ENCODE results near the gene AMDHD2.
A peak's percentile ranks its signal among the peaks of the same experiment; 100 is the strongest.

The AMDHD2 gene

DNA sequence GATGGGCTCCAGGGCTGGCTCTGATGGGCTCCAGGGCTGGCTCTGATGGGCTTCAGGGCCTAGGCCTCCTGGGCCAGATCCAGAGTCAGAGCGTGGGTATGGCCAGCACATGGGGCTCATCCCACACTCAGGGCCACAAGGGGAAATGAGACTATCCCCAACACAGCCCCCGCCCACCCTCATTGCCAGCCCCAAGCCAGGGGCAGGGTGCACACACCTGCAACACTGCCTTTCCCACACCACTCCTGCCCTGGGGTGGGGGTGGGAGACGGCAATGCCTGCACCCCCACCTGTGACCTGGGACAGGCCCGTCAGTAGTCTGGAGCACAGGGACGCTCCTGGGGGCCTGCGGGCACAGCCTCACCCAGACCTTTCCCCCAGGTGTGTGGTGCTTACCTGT is 20.7 kb upstream of the AMDHD2 start:
- no peak for DNase-seq (ENCODE audit: low read depth in 2 of 2)

DNA sequence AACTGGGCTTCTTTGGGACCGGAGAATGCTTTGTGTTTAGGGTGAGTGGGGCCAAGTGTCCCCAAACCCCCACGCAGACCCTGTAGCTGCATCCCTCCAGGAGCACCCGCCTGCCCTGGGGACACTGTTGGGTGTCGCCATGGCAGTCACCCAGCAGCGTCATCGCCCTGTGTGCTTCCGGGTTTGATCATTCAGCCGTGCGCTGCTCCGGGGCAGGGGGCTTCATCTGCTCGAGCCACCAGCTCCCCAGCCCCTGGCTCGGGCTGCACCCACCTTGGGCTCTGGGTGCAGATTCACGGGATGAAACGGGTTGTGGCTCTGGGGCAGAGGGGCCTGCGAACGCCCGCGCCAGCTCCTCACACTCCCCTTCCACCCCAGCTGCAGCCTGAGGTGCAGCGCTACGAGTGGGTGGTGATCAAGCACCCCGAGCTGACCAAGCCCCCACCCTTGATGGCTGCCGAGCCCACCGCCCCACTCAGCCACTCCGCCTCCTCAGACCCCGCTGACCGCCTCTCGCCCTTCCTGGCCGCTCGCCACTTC is 20.2 kb upstream of the AMDHD2 start:
- no peak for DNase-seq (ENCODE audit: low read depth in 2 of 2)

DNA sequence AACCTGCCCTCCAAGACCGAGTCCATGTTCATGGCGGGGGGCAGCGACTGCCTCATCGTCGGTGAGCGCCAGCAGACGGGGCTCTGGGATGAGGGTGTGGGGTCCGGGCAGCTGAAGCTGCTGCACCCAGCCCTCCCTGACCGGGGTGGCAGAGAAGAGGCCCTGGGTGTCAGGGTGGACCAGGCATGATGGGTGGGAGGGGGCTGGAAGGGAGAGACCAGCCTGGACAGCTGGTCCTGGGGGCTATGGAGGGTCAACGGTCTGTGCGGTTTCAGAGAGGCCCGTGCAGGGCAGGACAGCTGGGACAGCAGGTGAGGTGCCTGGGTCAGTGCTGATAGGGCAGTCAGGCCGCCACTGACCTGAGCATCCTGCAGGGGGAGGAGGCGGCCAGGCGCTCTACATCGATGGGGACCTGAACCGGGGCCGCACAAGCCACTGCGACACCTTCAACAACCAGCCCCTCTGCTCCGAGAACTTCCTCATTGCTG is 19.7 kb upstream of the AMDHD2 start:
- no peak for DNase-seq (ENCODE audit: low read depth in 2 of 2)

DNA sequence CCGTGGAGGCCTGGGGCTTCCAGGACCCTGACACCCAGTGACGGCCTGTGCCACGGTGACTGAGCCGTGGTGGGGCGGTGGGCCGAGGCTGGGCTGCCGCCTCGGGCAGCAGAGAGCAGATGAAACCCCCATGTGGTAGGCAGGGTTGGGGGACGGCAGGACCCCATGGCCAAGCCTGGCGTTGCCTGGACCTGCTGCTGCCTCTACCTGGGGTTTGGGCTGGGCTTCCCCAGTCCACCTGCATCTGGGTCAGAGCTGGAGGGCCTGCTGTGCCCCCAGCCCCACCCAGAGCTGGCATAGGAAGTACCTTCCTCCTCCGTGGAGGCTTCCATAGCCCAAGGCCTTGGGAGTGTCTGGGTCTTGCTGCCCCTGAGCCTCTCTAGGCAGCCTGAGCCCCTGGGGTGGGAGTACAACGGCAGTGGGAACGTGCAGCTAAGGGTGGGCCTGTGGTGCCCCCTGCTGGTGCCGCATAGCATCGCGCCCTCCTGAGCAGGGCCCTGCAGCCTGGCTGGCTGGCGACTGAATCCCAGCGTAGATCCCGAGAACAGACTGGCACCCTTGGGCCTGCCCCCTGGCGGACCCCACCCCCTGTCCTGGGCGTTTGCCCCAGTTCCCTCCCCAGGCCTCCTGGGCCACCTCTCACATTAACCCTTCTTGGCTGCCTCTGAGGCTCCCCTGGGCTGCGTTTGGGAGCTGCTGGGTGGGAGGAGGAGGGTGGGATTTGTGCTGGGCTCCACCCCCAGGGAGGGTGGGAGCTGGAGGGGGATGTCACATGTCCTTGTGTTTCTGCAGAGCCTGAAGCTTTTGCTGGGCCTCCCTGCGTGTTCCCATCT is 19.0 kb upstream of the AMDHD2 start:
- DNase-seq (ENCODE audit: low read depth in 2 of 2), result peak in 1 of 2 experiments; percentile 24

DNA sequence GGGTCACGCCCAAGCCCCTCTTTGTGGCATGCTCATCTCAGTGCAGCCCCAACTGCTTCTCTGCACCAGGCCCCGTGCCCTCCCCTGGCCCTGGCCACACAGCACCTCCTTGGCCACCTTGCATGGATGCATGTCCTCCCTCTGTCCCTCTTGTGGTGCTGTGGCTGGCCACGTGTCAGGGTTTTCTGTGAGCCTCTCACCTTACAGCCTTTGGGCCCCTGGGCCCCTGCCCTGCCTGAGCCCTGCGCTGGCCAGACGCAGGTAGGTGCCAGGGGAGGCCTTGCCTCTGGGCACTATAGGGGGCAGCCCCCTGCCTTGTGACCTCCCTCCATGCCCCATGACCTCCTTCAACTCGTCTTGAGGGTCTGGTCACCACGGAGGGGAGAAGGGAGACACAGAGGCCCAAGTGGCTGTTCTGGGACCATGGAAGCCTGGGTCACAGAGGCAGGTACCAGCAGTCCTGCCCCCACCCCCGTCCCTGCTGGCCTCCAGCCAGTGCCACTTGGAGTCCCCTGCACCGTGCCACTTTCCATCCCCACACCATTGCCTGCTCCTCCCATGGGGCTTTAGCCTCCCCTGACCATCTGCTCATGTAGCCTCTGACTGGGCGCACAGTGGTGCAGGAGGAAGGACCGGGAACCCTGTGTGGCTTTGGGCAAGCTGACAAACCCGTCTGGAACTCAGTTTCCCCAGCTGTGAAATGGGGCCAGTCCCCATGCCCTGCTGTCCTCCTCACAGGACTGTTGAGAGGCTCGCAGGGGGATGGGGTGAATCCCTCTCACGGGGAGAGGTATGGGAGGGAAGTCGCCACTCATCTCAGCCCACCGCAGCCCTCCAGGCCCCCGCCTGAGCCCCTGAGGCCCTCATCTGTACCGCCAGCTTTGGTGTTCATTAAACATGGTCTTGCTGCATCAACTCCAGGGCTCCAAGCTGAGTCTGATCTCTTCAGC is 17.9 kb upstream of the AMDHD2 start:
- no peak for DNase-seq (ENCODE audit: low read depth in 2 of 2)

DNA sequence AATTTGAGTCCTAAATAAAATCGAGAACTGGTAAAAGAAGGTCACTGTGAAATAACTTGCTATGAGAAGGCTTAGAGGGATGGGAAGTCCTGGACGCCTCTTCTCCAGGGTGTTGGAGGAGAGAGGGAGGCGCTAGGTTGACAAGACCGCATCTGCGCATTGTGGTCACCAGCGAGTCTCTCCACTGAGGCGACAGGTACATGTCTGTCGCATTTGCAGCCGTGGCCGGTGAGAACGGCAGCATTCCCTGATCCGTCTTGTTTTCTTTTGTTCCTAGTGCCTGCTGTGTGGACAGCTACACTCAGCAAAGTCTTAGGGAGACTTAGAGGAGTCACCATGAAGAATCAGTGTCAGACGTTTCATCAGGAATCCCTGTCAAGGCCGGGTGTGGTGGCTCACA is 14.5 kb upstream of the AMDHD2 start:
- no peak for DNase-seq (ENCODE audit: low read depth in 2 of 2)

DNA sequence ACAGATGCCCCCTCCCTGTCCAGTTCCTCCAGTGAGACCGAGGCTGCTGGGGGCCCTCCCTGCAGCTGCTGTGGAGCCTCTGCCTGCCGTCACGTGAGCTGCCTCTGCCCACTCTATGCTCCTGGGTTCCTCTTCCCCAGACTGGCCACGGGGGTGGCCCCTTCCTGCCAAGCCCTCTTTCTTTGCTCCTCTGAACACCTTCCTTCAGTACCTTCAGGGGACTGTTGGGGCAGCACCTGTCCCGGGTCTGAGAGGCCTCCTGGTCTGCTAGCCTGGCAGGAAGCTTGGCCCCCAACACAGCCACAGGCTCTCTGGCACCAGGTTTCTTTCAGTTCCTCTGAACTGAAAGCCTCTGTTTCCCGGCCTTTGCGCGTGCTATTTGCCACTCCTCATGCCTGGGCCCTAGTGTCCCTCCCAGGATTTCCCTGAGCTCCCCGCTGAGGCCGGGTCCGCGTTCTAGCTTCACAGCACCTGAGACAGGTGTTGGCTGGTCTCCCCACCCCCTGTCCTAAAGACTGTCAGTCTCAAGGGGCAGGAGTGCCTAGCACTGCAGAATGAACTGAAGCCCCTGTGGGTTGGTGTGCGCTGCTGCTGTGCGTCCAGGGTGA is 13.0 kb upstream of the AMDHD2 start:
- no peak for DNase-seq (ENCODE audit: low read depth in 2 of 2)

DNA sequence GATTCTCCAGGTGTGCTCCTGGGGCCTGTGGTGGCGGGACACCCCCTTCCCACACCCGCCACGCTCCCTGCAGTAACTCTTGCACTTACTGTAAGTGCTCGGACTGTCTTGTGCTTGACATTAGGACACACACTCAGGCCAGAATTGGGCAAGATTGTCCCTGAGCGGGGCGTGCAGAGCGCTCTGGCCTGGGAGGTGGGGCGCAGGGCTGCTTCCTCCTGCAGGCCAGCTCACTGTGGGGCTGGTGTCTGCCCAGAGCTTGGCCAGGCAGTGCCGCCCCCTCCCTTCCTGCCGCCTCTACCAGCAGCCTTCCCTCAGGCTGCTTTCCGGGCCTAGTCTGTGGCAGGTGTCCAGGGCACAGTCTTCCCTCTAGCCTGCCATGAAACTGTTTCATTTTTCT is 12.5 kb upstream of the AMDHD2 start:
- DNase-seq (ENCODE audit: low read depth in 2 of 2), result no peak

DNA sequence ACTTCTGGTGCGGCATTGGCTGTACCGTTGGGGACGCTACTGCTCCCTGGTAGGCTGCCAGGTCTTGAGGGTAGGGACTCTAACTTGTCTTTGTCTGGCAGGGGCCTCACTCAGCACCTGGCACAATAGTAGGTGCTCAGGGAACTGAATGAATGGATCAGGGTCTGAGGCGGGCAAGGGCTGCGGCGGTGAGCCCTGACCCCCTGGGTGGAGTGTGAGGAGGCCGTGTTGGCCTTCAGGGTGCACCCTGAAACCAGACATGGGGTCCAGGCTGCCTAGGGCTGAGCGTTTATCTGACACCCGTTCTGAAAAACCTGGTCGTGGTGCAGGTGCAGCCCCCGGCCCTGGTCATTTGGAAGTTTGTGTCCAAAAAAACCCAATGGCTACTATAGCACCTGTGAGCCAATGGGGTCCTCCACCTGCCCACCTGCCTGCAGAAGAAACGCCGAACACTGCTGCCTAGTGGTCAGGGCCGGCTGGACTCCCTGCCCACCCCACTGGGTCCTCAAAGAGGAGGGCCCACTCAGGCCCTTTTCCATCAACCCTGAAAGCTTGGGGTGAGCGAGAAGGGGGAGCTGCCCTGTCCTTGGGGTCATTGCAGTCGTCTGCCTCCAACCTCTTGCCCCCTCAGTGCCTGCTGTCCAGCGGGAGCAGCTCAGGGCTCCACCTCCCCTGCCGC is 11.3 kb upstream of the AMDHD2 start:
- no peak for DNase-seq (ENCODE audit: low read depth in 2 of 2)

DNA sequence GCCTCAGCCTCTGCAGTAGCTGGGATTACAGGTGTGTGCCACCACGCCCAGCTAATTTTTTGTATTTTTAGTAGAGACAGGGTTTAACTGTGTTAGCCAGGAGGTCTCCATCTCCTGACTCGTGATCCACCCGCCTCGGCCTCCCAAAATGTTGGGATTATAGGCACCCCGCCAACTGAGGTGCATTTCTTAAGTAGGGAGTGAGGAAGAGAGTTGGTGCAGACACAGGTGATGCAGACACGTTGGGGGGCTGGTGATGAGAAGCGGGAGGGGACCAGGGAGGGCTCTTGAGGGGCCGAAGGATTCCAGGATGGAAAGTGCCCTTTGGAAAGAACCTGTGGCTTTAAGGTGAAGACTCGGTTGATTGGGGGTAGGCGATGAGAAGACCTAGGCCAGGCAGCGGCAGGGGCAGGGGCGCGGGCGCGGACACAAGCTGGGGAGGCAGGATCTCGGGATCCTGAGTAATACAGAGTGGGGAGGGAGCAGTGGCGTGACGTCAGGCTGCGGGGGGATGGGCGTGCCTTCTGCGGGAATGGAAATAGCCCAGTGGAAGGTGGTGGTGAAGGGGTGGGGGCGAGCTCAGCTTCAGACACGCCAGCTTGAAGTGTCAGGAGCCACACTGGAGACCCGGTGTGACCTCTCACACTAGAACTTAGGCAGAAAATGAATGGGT is 8.9 kb upstream of the AMDHD2 start:
- DNase-seq (ENCODE audit: low read depth in 2 of 2), result no peak

DNA sequence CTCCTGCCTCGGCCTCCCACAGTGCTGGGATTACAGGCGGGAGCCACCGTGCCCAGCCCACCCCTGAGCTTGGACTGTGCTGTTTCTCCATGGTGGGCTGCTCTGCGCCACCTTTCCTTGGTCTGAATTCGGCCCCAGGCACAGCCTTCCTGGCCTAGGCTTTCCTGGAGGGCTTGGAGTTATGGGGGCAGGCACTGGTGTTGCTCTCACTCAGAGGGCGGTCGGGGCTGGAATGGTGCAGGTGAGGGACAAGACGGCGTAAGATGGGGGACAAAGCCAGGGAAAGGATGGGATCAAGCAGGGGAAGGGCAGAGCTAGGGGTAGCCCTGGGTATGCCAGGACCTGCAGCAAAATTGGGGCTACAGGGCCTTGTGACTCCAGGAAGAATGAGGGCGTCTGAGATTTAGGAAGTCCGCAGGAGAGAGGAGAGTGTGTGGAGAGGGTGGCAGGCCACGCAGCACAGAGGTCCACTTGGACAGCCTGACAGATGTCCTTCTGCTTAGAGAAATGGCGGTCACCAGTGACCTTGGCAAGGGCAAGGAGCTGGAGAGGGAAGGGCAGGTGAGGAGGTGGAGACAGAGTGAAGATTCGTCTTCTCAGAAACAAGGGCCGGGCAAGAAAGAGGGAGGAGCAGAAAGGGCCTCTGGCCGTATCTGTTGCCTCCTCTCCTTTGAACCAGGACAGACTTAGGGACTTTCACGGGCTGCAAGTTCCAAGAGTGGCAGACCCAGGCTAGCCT is 8.0 kb upstream of the AMDHD2 start:
- no peak for DNase-seq (ENCODE audit: low read depth in 2 of 2)

DNA sequence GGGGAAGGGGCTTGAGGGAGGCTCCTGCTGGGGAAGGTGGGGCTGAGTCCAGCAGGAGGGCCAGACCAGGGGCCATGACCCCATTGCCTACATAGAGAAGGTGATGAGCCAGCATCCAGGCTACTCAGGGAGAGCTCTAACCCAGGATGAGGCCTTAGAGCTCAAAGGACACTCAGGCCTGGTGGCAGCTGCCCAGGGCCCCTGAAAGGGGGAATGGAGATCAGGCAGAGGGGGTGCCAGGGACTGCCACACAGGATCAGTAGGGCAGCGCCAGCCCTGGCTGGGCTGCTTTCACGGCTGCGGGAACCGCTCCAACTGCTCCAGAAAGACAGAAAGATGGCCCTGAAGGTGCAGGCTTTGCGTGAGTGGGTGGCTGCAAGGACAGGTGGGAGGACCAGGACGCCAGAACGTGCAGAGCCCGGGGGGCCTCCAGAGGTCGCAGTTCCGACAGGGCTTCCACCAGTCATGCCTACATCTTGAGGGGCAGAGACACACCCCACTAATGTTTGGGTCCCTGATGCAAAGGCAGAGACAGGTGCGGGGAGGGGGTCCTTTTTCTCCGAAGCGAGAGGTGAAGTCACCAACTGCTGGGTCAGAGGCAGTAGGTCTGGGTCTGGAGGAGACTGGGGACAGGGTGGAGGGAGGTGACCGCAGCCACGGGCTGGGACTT is 7.3 kb upstream of the AMDHD2 start:
- DNase-seq (ENCODE audit: low read depth in 2 of 2), result no peak

DNA sequence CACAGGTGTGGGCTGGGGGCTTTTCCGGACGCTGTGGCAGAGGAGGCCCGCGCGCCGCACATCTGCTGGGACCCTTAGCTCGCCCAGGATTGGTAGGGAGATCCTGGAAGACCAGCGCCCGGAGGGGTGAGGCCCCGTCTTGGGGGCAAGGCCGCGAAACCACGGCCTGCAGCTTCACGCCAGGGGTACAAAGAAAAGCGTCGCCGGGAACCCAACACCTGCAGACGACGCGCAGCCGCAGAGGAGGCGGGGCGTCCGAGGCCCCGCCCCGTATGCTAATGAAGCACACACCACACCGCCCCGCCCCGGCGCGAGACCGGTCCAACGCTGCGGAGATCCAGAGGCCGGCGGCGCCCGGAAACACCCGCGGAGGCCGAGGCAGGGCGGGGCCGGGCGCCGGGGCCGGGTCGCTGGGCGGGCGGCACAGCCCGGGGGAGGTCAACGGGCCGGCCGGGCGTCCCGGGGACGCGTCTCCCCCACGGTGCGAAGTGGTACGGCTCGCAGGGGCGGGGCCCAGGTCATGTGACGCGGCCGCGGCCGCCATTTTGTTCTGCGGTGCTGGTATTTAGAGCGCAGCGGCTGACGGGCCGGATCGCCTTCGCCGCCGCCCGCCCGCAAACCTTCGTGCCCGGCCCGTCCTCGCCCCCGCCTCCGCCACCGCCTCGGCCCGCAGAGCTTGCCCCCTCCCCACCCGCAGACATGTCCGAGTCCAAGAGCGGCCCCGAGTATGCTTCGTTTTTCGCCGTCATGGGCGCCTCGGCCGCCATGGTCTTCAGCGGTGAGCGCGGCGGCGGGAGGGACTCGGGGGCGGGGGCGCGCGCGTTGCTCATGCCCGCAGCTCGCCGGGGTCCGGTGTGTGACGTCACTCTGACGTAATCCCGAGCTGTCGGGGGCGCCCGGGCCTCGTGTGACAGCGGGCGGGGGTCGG is 6.5 kb upstream of the AMDHD2 start, which contains the start of gene ATP6V0C:
TSS of gene ATP6V0C (plus strand) at position 548 of the 928 bp plus-strand sequence. CDS start at position 700, 152 bp downstream.
- peak; percentile 53 to 55 for DNase-seq (ENCODE audit: low read depth in 2 of 2)

DNA sequence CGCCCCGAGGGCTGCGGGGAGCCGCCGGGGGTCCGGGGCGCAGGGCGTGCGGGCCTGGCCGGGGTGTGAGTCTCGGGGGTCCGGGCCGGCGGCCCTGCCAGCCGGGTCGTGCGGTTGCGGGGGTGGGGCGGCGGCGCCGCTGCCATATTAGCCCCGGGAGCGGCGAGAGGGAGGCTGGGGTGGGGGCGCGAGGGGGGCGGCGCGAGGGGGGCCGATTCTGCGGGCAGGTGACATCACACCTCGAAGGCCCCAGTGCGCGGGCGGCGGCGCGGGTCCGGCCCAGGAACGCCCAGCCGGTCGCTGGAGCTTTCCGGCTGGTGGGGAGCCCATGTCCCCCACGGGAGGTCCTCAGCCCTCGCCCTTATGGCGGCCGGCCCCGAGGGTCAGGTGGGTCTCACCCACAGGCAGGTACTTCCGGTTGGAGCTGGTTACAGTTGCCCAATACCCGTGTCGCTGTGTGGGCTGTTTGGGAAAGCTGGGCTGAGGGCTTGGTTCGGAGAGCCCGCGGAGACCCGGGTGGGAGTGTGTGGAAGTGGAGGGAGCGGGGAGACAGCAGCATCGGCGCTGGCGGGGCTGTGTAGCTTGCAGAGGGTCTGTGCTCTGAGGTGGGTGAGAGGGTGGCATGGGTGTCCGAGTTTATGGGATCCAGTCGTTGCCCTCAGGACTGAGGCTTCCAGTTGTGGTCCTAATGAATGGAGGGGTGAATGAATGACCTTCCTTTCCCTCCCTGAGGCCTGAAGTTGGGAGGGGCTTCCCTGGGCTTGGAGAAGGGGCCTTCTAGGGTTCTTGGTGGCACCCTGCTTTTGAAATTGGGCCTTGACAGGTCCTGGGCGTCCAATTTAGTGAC is 5.6 kb upstream of the AMDHD2 start:
- DNase-seq (ENCODE audit: low read depth in 2 of 2), result no peak

DNA sequence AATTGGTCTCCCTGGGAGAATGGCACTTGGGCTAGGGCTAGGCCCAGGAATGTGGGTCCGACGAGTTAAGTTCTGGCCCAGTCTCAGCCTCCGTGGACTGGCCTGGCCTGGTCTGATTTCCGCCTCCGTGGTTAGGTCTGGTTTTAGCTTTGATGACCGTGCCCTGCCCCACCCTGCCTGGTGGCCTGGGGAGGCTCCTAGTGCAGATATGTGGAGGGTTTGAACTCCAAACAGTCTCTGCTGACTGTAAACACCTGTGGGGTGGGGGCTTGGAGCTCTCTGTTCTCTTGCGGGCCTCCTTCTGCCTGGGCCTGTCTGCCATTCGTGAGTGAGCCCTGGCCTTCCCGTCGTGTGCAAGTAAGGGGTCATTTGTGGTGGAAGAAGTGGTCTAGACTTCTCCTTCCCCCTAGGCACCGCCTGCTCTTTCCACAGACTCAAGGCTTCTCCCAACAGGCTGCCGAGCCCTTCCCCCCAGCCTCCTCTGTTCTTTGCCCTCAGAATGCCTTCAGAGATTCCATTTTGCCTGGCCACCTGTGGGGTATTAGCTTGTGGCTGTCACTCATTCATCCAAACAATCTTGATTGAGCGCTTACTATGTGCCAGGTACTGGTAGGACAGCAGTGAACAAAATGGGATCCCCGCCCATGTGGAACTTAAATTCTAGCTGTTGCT is 4.9 kb upstream of the AMDHD2 start:
- DNase-seq (ENCODE audit: low read depth in 2 of 2), result no peak

DNA sequence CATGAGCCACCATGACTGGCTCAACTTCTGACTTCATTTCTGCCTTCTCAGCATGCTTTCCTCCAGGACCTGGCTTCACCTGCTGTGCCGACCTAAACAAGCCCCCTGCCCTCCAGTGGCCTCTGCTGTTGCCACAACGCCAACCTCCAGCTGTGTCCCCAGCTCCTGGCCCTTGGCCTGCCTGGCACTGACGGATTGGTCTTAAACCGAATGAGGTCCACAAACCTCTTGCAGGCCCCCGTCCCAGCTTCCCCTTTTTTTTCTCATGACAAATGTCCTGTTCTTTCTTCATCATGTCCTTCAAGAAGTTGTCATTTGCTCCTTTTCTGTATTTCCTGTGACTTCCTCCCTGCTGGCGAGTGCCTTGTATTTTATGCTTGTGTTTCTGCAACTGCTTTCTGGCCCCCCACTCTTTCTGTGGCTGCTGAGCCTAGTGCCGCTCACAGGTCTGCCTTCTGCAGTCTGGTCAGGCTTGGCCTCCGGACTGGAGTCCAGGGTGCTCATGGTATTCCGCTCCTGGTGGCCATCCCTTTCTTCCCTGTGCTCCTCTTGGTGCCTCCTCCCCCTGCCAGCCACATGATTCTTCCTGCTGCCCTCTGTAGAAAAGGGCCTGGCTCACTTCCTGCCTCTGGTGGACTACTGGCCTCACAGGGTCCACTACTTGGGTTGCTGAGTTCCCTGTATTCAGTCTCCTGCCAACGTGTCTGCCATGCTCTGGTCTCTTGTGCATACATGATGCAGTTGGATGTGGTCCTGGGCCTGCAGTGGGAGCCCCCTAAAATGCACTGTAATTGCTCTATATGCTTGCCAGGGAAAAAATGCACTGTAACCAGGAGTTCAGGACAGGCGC is 3.6 kb upstream of the AMDHD2 start:
- DNase-seq (ENCODE audit: low read depth in 2 of 2), result no peak
